Measurements from ENCODE around the gene TTC13. TPM values are rescaled to one million over a fixed set of nuclear protein-coding genes. Genes with fewer than 3 reads are reported as not detected.

Gene TTC13
- total RNA-seq, 4 donors from 2014 or later, result 17.3 to 106 (median 42.6) TPM

DNA sequence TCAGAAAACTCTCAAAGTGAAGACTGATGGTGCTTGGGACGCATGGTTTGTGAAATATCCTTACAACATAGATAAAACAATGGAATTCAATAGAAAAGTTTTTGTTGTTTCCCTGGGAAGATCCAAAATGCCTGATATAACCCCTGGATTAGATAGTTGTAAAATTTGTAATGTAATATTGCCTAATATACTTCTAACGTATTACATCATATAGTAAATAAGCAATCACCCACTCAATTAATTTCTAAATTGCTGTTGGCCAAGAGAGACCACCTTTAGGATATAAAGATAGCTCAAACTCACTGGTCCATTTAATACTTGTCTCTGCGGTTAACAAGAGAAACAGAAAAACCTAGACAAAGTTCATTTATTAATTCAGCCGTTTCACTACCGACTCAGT, 42.2 kb downstream of the TTC13 start:
- Histone ChIP-seq H3K27me3 (no peaks in the 10 kb centered on the region), H3K9me3 (no peaks in the 10 kb centered on the region), H3K4me3 (no peak overlapping the region), H3K36me3 (peaks cover 0 to 17% (median 0%) of the 10 kb centered on the region in 3 donors), H3K27ac (no peak overlapping the region), H3K4me1 (no peaks in the 10 kb centered on the region)
- no peak for TF ChIP-seq POLR2A (IDR thresholded peaks at IDR 0.05)
- TF ChIP-seq, protein P1, sequence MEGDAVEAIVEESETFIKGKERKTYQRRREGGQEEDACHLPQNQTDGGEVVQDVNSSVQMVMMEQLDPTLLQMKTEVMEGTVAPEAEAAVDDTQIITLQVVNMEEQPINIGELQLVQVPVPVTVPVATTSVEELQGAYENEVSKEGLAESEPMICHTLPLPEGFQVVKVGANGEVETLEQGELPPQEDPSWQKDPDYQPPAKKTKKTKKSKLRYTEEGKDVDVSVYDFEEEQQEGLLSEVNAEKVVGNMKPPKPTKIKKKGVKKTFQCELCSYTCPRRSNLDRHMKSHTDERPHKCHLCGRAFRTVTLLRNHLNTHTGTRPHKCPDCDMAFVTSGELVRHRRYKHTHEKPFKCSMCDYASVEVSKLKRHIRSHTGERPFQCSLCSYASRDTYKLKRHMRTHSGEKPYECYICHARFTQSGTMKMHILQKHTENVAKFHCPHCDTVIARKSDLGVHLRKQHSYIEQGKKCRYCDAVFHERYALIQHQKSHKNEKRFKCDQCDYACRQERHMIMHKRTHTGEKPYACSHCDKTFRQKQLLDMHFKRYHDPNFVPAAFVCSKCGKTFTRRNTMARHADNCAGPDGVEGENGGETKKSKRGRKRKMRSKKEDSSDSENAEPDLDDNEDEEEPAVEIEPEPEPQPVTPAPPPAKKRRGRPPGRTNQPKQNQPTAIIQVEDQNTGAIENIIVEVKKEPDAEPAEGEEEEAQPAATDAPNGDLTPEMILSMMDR (IDR thresholded peaks at IDR 0.05), result no peak
- no peak for DNase-seq

DNA sequence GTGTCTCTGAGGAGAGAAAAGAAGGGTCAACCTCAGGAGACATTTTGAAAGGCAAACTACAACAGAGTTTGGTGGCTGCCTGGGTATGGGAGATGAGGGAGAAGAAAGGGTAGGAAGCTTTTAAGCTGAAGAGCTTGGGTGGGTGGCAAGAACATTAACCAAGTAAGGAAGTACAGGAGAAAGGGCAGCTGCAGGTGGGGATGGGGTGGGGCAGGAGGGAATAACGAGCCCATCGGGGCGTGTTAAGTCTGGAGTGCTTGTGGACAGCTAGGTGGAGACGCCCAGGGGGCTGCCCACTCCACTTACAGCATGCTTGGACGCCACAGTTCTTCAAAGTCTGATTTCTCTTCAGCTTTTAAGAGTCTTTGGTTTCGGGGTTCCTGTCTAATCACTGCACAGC, 42.8 kb downstream of the TTC13 start:
- no peak for TF ChIP-seq POLR2A (IDR thresholded peaks at IDR 0.05)
- TF ChIP-seq, protein P1 (IDR thresholded peaks at IDR 0.05), result no peak
- DNase-seq, result no peak
- no peaks in the 10 kb centered on the region for H3K27me3 ChIP-seq
- peaks cover 0 to 19% (median 0%) of the 10 kb centered on the region in 3 donors for H3K36me3 ChIP-seq
- H3K9me3 ChIP-seq, result no peaks in the 10 kb centered on the region
- no peaks in the 10 kb centered on the region for H3K4me1 ChIP-seq
- no peak overlapping the region for H3K27ac ChIP-seq
- H3K4me3 ChIP-seq, result no peak overlapping the region

DNA sequence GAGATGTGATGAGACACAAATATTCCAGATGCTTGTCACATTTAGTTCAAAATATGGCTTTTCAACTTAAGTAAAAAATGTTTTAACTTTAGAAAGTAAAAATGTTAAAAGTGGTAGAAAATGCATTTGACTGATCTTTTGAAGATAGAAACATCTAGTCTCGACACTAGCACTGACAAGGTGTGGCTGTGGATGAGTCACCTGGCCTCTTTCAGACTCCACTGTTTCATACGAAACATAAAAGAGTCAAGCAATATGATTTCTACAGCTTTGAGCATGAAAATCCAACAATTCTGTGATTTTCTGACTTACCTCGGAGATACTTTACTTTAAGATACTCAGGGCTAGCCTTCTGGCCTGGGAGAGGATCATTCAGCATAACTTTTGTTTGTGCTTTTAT, 47.7 kb downstream of the TTC13 start:
- no peak overlapping the region for H3K27ac ChIP-seq
- no peak for TF ChIP-seq POLR2A (IDR thresholded peaks at IDR 0.05)
- TF ChIP-seq, protein P1 (IDR thresholded peaks at IDR 0.05), result no peak
- H3K9me3 ChIP-seq, result no peaks in the 10 kb centered on the region
- H3K4me1 ChIP-seq, result no peaks in the 10 kb centered on the region
- no peak overlapping the region for H3K4me3 ChIP-seq
- DNase-seq, result no peak
- H3K27me3 ChIP-seq, result no peaks in the 10 kb centered on the region
- peaks cover 0 to 44% (median 0%) of the 10 kb centered on the region in 3 donors for H3K36me3 ChIP-seq

DNA sequence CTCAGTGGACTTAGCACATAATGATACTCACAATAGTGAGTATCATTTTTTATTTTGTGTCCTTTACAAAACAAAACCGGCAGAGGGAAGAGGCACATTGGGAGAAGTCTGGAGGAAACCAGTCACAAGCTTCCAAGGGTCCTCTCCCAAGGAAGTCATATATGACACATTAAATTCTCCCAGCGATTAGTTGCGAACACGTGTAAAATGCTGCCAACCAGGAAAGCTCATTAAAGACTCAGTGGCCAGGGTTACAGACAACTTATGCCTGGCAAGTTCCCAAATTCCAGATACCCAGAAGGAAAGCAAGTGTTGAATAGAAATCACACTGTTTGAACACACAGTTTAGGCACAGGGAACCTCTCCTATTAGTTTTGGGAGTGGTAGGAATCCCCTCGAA, 52.5 kb downstream of the TTC13 start:
- no peaks in the 10 kb centered on the region for H3K27me3 ChIP-seq
- no peak for DNase-seq
- no peaks in the 10 kb centered on the region for H3K9me3 ChIP-seq
- H3K4me3 ChIP-seq, result no peak overlapping the region
- peaks cover 0 to 45% (median 0%) of the 10 kb centered on the region in 3 donors for H3K36me3 ChIP-seq
- no peaks in the 10 kb centered on the region for H3K4me1 ChIP-seq
- no peak overlapping the region for H3K27ac ChIP-seq
- TF ChIP-seq POLR2A (IDR thresholded peaks at IDR 0.05), result no peak
- TF ChIP-seq, protein P1 (IDR thresholded peaks at IDR 0.05), result no peak

DNA sequence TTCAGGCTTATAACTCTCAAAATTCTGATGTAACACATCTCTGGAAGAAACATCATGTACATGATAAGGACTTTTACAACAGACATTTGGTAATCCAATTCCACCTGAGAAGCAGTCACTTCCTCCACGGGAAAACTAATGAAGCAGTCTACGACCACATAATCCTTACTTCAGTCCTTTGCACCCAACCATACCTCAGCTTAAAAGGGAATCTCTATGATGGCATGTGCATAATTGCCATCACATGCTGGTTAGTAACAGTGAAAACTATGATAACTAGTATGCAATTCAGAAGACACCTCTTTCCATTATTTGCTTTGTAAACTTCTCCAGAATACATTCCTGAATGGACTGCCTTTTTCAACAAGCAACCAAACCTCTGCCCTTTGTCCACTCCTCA, 53.1 kb downstream of the TTC13 start:
- no peak for TF ChIP-seq POLR2A (IDR thresholded peaks at IDR 0.05)
- TF ChIP-seq, protein P1 (IDR thresholded peaks at IDR 0.05), result no peak
- H3K4me3 ChIP-seq, result no peak overlapping the region
- no peaks in the 10 kb centered on the region for H3K9me3 ChIP-seq
- peaks cover 0 to 44% (median 0%) of the 10 kb centered on the region in 3 donors for H3K36me3 ChIP-seq
- DNase-seq, result no peak
- no peaks in the 10 kb centered on the region for H3K4me1 ChIP-seq
- no peak overlapping the region for H3K27ac ChIP-seq
- H3K27me3 ChIP-seq, result no peaks in the 10 kb centered on the region

DNA sequence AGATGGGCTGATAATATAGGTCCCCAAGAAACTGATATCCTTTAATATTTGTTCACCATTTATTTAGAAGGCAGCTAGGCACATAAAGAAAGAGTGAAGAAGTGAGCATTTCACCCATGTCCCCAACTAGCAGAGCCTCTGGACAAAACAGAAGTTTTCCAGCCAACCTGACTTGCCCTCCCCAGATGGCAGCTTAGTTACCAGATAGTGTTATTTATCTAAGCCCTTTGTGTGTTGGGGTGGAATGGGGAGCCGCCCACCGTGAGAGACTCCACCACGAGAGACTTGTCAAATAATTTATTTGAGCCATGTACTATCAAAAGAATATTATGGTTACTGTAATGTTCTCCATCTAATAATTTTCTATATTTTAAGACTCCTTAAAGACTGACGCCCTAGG, 55.5 kb downstream of the TTC13 start:
- Histone ChIP-seq H3K36me3 (peaks cover 0 to 37% (median 0%) of the 10 kb centered on the region in 3 donors), H3K9me3 (no peaks in the 10 kb centered on the region), H3K4me3 (no peak overlapping the region), H3K27me3 (no peaks in the 10 kb centered on the region), H3K4me1 (no peaks in the 10 kb centered on the region), H3K27ac (no peak overlapping the region)
- TF ChIP-seq, protein P1 (IDR thresholded peaks at IDR 0.05), result no peak
- no peak for TF ChIP-seq POLR2A (IDR thresholded peaks at IDR 0.05)
- DNase-seq, result no peak

All from Peyer's patch (tissue), 4 donors.